ENCODE data around the gene RNASET2.

GRCh38 chr6:166932116-166932515 lies 24.2 kb downstream of the RNASET2 start:
- no peak for TF ChIP-seq CTCF (IDR thresholded peaks at IDR 0.05)
- no peak for TF ChIP-seq POLR2A (IDR thresholded peaks at IDR 0.05)

All from testis (tissue), 2 donors.